WTC11 (cell line): Measurements from ENCODE around the gene KCNJ11. TPM values are rescaled to one million over a fixed set of nuclear protein-coding genes. Genes with fewer than 3 reads are reported as not detected.

Experiments
- ATAC-seq: fragments of 200-7000 bp; cut with Tn5 transposase; 2 replicates; pipeline ENCODE4 v1.10.0; 2021; ENCODE audit warnings: mild to moderate bottlenecking, moderate library complexity
- CTCF ChIA-PET: fragments of 300-600 bp; sonication (Branson Sonifier 250); formaldehyde crosslinking; loops from one replicate; lab custom pipeline; 2021; ENCODE audit warnings: antibody characterized with exemption; lab: Charles Lee
- POLR2A ChIA-PET: fragments of 350-600 bp; sonication (Branson Sonifier 250); formaldehyde crosslinking; loops from one replicate; lab custom pipeline; 2021; ENCODE audit warnings: antibody characterized with exemption; lab: Charles Lee
- DNase-seq: peaks from one replicate; pipeline ENCODE4 v3.0.0; 2021; ENCODE audit warnings: low spot score
- H3K27ac Mint-ChIP-seq: 2 replicates; pipeline ENCODE4 v1.8.0; 2021; ENCODE audit warnings: mixed read lengths
- H3K27me3 Mint-ChIP-seq: 2 replicates; pipeline ENCODE4 v1.8.0; 2021; ENCODE audit warnings: low read depth, mild to moderate bottlenecking, moderate library complexity, mixed read lengths
- H3K36me3 Mint-ChIP-seq: 2 replicates; pipeline ENCODE4 v1.8.0; 2021; ENCODE audit warnings: mixed read lengths
- H3K4me1 Mint-ChIP-seq: 2 replicates; pipeline ENCODE4 v1.8.0; 2022; ENCODE audit warnings: mixed read lengths
- H3K4me3 Mint-ChIP-seq: 2 replicates; pipeline ENCODE4 v1.8.0; 2021; ENCODE audit warnings: mild to moderate bottlenecking, moderate library complexity, mixed read lengths
- H3K9me3 Mint-ChIP-seq: 2 replicates; pipeline ENCODE4 v1.8.0; 2021; ENCODE audit warnings: mixed read lengths
- ATF2 ChIP-seq: sonication (generic); formaldehyde crosslinking; IDR thresholded peaks from 2 replicates; pipeline ENCODE4 v1.8.1; 2022; ENCODE audit warnings: low read depth, missing genetic modification reagents, borderline replicate concordance
- CREB1 ChIP-seq: sonication (generic); formaldehyde crosslinking; IDR thresholded peaks from 2 replicates; pipeline ENCODE4 v1.8.0; 2023; ENCODE audit warnings: mild to moderate bottlenecking, missing genetic modification reagents
- E2F4 ChIP-seq: sonication (generic); formaldehyde crosslinking; IDR thresholded peaks from 2 replicates; pipeline ENCODE4 v1.8.1; 2022; ENCODE audit warnings: low read depth, mild to moderate bottlenecking, moderate library complexity, missing genetic modification reagents, borderline replicate concordance
- ERG ChIP-seq: fragments of 250-450 bp; sonication (Bioruptor Pico); IDR thresholded peaks from 2 replicates; pipeline ENCODE4 v1.8.0; 2021; ENCODE audit warnings: mild to moderate bottlenecking
- FOXK1 ChIP-seq: sonication (generic); formaldehyde crosslinking; IDR thresholded peaks from 2 replicates; pipeline ENCODE4 v1.8.0; 2022; ENCODE audit warnings: mild to moderate bottlenecking, moderate library complexity, missing genetic modification reagents
- GRHL2 ChIP-seq: fragments of 250-450 bp; sonication (Bioruptor Pico); IDR thresholded peaks from 2 replicates; pipeline ENCODE4 v1.8.0; 2022; ENCODE audit warnings: mild to moderate bottlenecking, moderate library complexity; ENCODE audit not compliant: insufficient replicate concordance, severe bottlenecking
- HMGA2 ChIP-seq: fragments of 250-450 bp; sonication (Bioruptor Pico); IDR thresholded peaks from 2 replicates; pipeline ENCODE4 v1.4.0; 2021; ENCODE audit warnings: mild to moderate bottlenecking, moderate library complexity
- HMGXB4 ChIP-seq: sonication (generic); formaldehyde crosslinking; IDR thresholded peaks from 2 replicates; pipeline ENCODE4 v1.8.1; 2023; ENCODE audit warnings: mild to moderate bottlenecking, moderate library complexity, missing genetic modification reagents
- NR2C2 ChIP-seq: sonication (generic); formaldehyde crosslinking; IDR thresholded peaks from 2 replicates; pipeline ENCODE4 v1.8.0; 2022; ENCODE audit warnings: mild to moderate bottlenecking, missing genetic modification reagents
- PRRX2 ChIP-seq: fragments of 250-450 bp; sonication (Bioruptor Pico); IDR thresholded peaks from 2 replicates; pipeline ENCODE4 v1.8.0; 2021; ENCODE audit warnings: mild to moderate bottlenecking
- SOX15 ChIP-seq: fragments of 250-450 bp; sonication (Bioruptor Pico); IDR thresholded peaks from 2 replicates; pipeline ENCODE4 v1.9.0; 2021; ENCODE audit warnings: mild to moderate bottlenecking
- SP1 ChIP-seq: sonication (generic); formaldehyde crosslinking; conservative IDR thresholded peaks from 2 replicates; pipeline ENCODE4 v1.8.1; 2022; ENCODE audit warnings: missing genetic modification reagents
- TEAD1 ChIP-seq: sonication (generic); formaldehyde crosslinking; IDR thresholded peaks from 2 replicates; pipeline ENCODE4 v1.8.0; 2022; ENCODE audit warnings: mild to moderate bottlenecking, missing genetic modification reagents
- ZNF121 ChIP-seq: sonication (generic); formaldehyde crosslinking; IDR thresholded peaks from 2 replicates; pipeline ENCODE4 v1.8.0; 2023; ENCODE audit warnings: missing genetic modification reagents
- ZNF219 ChIP-seq: sonication (generic); formaldehyde crosslinking; IDR thresholded peaks from 2 replicates; pipeline ENCODE4 v1.8.0; 2023; ENCODE audit warnings: missing genetic modification reagents, mild to moderate bottlenecking, borderline replicate concordance
- ZNF232 ChIP-seq: sonication (generic); formaldehyde crosslinking; IDR thresholded peaks from 2 replicates; pipeline ENCODE4 v1.8.0; 2022; ENCODE audit warnings: mild to moderate bottlenecking, missing genetic modification reagents
- ZNF416 ChIP-seq: fragments of 250-450 bp; sonication (Bioruptor Pico); IDR thresholded peaks from 2 replicates; pipeline ENCODE4 v1.9.0; 2021; ENCODE audit warnings: mild to moderate bottlenecking, inconsistent platforms
- ZNF423 ChIP-seq: fragments of 250-450 bp; sonication (Bioruptor Pico); IDR thresholded peaks from 2 replicates; pipeline ENCODE4 v2.1.2; 2022; ENCODE audit warnings: mild to moderate bottlenecking, moderate library complexity
- ZNF425 ChIP-seq: fragments of 250-450 bp; sonication (Bioruptor Pico); conservative IDR thresholded peaks from 2 replicates; pipeline ENCODE4 v1.9.0; 2021; ENCODE audit warnings: mild to moderate bottlenecking
- ZNF512 ChIP-seq: sonication (generic); formaldehyde crosslinking; IDR thresholded peaks from 2 replicates; pipeline ENCODE4 v1.8.1; 2022; ENCODE audit warnings: missing genetic modification reagents, borderline replicate concordance
- ZNF671 ChIP-seq: fragments of 250-450 bp; sonication (Bioruptor Pico); IDR thresholded peaks from 2 replicates; pipeline ENCODE4 v1.8.0; 2021; ENCODE audit warnings: mild to moderate bottlenecking
- total RNA-seq: library from RNA; stranded (reverse); gene quantifications from 3 replicates; pipeline ENCODE4 v1.2.3, GENCODE V29; 2021
- TF ChIP-seq, protein P1 (sequence below): sonication (generic); formaldehyde crosslinking; IDR thresholded peaks from 2 replicates; pipeline ENCODE4 v1.8.0; 2022; ENCODE audit warnings: mild to moderate bottlenecking, missing genetic modification reagents
- TF ChIP-seq, protein P2 (sequence below): sonication (generic); formaldehyde crosslinking; IDR thresholded peaks from 2 replicates; pipeline ENCODE4 v1.8.0; 2022; ENCODE audit warnings: mild to moderate bottlenecking, missing genetic modification reagents

Gene KCNJ11
- total RNA-seq, 1 experiment from 2014 or later: 8.2 TPM

GRCh38 chr11:17432002-17432401 is 43.5 kb upstream of the KCNJ11 start (continued):
- TF ChIP-seq FOXK1 (CRISPR knock-in tag) (no peak), NR2C2 (CRISPR knock-in tag) (no peak), ATF2 (CRISPR knock-in tag) (no peak), ERG (no peak), ZNF425 (CRISPR knock-in tag) (no peak), GRHL2 (CRISPR knock-in tag) (no peak), ZNF121 (CRISPR knock-in tag) (no peak), PRRX2 (CRISPR knock-in tag) (no peak)

DNA sequence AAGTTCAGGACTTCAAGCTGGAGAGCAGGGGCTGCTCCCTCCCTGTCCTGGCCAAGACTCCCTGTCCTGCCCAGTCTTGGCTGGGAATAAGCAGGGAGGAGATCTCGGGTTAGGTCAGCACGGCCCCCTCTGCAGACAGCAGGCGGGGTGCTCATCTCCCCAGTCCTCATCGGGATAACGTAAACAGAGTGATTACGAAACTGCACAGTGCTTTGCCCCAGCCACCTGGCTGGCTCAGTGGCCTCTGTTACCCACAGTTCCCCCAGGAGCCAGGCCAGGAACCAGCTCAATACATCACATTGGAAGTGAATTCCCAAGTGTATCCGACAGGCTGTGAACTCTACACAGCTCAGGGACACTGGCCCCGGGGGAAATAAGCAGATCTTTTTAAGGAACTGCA is 42.7 kb upstream of the KCNJ11 start:
- CTCF ChIA-PET: interaction anchor here (0.9 to 1.5 kb wide), 4 partner anchors 43 to 97 kb away, joined by 3 to 8 read pairs (median 4); partner anchors contain the start of genes ABCC8 and KCNJ11
- Mint-ChIP-seq H3K27ac (no peak overlapping the region), H3K4me1 (no peaks in the 10 kb centered on the region), H3K4me3 (no peak overlapping the region), H3K36me3 (no peaks in the 10 kb centered on the region), H3K9me3 (no peaks in the 10 kb centered on the region), H3K27me3 (no peaks in the 10 kb centered on the region; the same call in 1 of the 2 replicates)
- no peak for DNase-seq
- no peak; the same call in 1 of the 2 replicates for ATAC-seq
- POLR2A ChIA-PET: no interaction called here
- TF ChIP-seq ZNF423 (CRISPR knock-in tag) (no peak), TEAD1 (CRISPR knock-in tag) (no peak), ZNF219 (CRISPR knock-in tag) (no peak), ZNF232 (CRISPR knock-in tag) (no peak), CREB1 (no peak), E2F4 (no peak), HMGA2 (CRISPR knock-in tag) (no peak), SP1 (CRISPR knock-in tag) (no peak), SOX15 (CRISPR knock-in tag) (no peak), ERG (no peak), HMGXB4 (CRISPR knock-in tag) (no peak), ZNF512 (no peak), GRHL2 (CRISPR knock-in tag) (no peak), ZNF416 (CRISPR knock-in tag) (no peak), ZNF671 (CRISPR knock-in tag) (no peak)
- TF ChIP-seq, protein P1, sequence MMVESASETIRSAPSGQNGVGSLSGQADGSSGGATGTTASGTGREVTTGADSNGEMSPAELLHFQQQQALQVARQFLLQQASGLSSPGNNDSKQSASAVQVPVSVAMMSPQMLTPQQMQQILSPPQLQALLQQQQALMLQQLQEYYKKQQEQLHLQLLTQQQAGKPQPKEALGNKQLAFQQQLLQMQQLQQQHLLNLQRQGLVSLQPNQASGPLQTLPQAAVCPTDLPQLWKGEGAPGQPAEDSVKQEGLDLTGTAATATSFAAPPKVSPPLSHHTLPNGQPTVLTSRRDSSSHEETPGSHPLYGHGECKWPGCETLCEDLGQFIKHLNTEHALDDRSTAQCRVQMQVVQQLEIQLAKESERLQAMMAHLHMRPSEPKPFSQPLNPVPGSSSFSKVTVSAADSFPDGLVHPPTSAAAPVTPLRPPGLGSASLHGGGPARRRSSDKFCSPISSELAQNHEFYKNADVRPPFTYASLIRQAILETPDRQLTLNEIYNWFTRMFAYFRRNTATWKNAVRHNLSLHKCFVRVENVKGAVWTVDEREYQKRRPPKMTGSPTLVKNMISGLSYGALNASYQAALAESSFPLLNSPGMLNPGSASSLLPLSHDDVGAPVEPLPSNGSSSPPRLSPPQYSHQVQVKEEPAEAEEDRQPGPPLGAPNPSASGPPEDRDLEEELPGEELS (CRISPR knock-in tag): no peak
- TF ChIP-seq, protein P2, sequence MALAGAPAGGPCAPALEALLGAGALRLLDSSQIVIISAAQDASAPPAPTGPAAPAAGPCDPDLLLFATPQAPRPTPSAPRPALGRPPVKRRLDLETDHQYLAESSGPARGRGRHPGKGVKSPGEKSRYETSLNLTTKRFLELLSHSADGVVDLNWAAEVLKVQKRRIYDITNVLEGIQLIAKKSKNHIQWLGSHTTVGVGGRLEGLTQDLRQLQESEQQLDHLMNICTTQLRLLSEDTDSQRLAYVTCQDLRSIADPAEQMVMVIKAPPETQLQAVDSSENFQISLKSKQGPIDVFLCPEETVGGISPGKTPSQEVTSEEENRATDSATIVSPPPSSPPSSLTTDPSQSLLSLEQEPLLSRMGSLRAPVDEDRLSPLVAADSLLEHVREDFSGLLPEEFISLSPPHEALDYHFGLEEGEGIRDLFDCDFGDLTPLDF (CRISPR knock-in tag): no peak
